ENCODE data around the gene PLXNA4. TPM values are rescaled to one million over a fixed set of nuclear protein-coding genes. Genes with fewer than 3 reads are reported as not detected.

The PLXNA4 gene
- total RNA-seq, 1 donor from 2014 or later = 14.0 TPM

- TF ChIP-seq POLR2A (IDR thresholded peaks at IDR 0.05) (no peak), CTCF (IDR thresholded peaks at IDR 0.05) (no peak), POLR2AphosphoS5 (IDR thresholded peaks at IDR 0.05; ENCODE audit: insufficient read depth in 1 of 2, low read depth in 1 of 2) (no peak)
- Histone ChIP-seq H3K4me3 (no peak overlapping the region), H3K36me3 (no peaks in the 10 kb centered on the region), H3K27ac (no peak overlapping the region), H3K4me1 (no peaks in the 10 kb centered on the region), H3K27me3 (no peaks in the 10 kb centered on the region), H3K9me3 (no peaks in the 10 kb centered on the region)
- intact Hi-C loops (cut with DNase I) = no loop called here
- DNase-seq (ENCODE audit: extremely low spot score in 2 of 2) = no peak
Observed at GRCh38 chr7:132162556-132163144, 413.6 kb downstream of the PLXNA4 start.

GRCh38 chr7:132161976-132162375, 414.3 kb downstream of the PLXNA4 start:
- Histone ChIP-seq H3K9me3 (no peaks in the 10 kb centered on the region), H3K27me3 (no peaks in the 10 kb centered on the region), H3K27ac (no peak overlapping the region), H3K36me3 (no peaks in the 10 kb centered on the region), H3K4me3 (no peak overlapping the region), H3K4me1 (no peaks in the 10 kb centered on the region)
- no peak for TF ChIP-seq POLR2AphosphoS5 (IDR thresholded peaks at IDR 0.05; ENCODE audit: insufficient read depth in 1 of 2, low read depth in 1 of 2)
- no peak for TF ChIP-seq CTCF (IDR thresholded peaks at IDR 0.05)
- no peak for TF ChIP-seq POLR2A (IDR thresholded peaks at IDR 0.05)
- no peak for DNase-seq (ENCODE audit: extremely low spot score in 2 of 2)
- intact Hi-C loops (cut with DNase I) = no loop called here

GRCh38 chr7:132161533-132161915, 414.7 kb downstream of the PLXNA4 start:
- Histone ChIP-seq H3K4me1 (no peaks in the 10 kb centered on the region), H3K4me3 (no peak overlapping the region), H3K27ac (no peak overlapping the region), H3K36me3 (no peaks in the 10 kb centered on the region), H3K9me3 (no peaks in the 10 kb centered on the region), H3K27me3 (no peaks in the 10 kb centered on the region)
- TF ChIP-seq POLR2AphosphoS5 (IDR thresholded peaks at IDR 0.05; ENCODE audit: insufficient read depth in 1 of 2, low read depth in 1 of 2) (no peak), CTCF (IDR thresholded peaks at IDR 0.05) (no peak), POLR2A (IDR thresholded peaks at IDR 0.05) (no peak)
- intact Hi-C loops (cut with DNase I) = no loop called here
- no peak for DNase-seq (ENCODE audit: extremely low spot score in 2 of 2)

- DNase-seq (ENCODE audit: extremely low spot score in 2 of 2) = no peak
- TF ChIP-seq CTCF (IDR thresholded peaks at IDR 0.05) (no peak), POLR2A (IDR thresholded peaks at IDR 0.05) (no peak), POLR2AphosphoS5 (IDR thresholded peaks at IDR 0.05; ENCODE audit: insufficient read depth in 1 of 2, low read depth in 1 of 2) (no peak)
Observed at GRCh38 chr7:132160611-132161532, 415.4 kb downstream of the PLXNA4 start.

GRCh38 chr7:132158841-132159240, 417.4 kb downstream of the PLXNA4 start:
- intact Hi-C loops (cut with DNase I) = no loop called here
- TF ChIP-seq CTCF (IDR thresholded peaks at IDR 0.05) = no peak
- no peak for TF ChIP-seq POLR2AphosphoS5 (IDR thresholded peaks at IDR 0.05; ENCODE audit: insufficient read depth in 1 of 2, low read depth in 1 of 2)
- TF ChIP-seq POLR2A (IDR thresholded peaks at IDR 0.05) = no peak
- Histone ChIP-seq H3K4me3 (no peak overlapping the region), H3K9me3 (no peaks in the 10 kb centered on the region), H3K27me3 (no peaks in the 10 kb centered on the region), H3K4me1 (no peaks in the 10 kb centered on the region), H3K27ac (no peak overlapping the region), H3K36me3 (no peaks in the 10 kb centered on the region)
- no peak for DNase-seq (ENCODE audit: extremely low spot score in 2 of 2)

More at GRCh38 chr7:132160611-132161532, 415.4 kb downstream of the PLXNA4 start:
- Histone ChIP-seq H3K27me3 (no peaks in the 10 kb centered on the region), H3K27ac (no peak overlapping the region), H3K4me1 (no peaks in the 10 kb centered on the region), H3K36me3 (no peaks in the 10 kb centered on the region), H3K9me3 (no peaks in the 10 kb centered on the region), H3K4me3 (no peak overlapping the region)
- intact Hi-C loops (cut with DNase I) = no loop called here

Measured in vagina (tissue), 2 donors.